ENCODE data around the gene NME3. TPM values are rescaled to one million over a fixed set of nuclear protein-coding genes. Genes with fewer than 3 reads are reported as not detected.
A peak's percentile ranks its signal among the peaks of the same experiment; 100 is the strongest.

NME3 gene
- total RNA-seq, 1 experiment from 2014 or later = 42.0 TPM

DNA sequence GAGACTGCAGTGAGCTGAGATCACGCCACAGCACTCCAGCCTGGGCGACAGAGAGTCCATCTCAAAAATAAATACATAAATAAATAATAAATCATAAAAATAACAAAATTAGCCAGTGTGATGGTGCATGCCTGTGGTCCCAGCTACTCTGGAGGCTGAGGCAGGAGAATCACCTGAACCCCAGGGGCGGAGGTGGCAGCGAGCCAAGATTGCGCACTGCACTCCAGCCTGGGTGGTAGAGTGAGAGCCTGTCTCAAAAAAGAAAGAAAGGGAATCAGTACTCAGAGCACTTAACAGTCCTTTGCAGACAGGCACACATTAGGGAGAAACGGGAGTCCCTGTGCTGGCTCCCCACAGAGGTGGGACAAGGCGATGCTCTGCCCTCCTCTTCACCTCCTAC, 40.3 kb downstream of the NME3 start:
- DNase-seq (ENCODE audit: extremely low read depth, low read depth) = no peak

DNA sequence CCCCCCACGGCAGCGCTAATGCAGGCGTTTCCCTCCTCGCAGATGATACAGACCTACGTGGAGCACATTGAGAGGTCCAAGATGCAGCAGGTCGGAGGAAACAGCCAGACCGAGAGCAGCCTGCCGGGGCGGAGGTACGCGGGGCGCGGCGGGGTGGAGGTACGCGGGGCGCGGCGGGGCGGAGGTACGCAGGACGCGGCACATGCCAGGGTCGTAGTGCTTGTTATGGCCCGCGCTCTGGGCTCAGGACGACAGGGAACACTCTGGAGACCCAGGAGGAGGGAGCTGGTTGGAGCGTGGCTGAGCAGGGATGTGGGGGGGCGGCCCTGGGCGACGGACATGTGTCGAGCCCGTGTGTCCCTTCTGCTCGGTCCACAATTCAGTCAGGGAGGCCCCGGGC, 41.9 kb downstream of the NME3 start:
- no peak for DNase-seq (ENCODE audit: extremely low read depth, low read depth)

DNA sequence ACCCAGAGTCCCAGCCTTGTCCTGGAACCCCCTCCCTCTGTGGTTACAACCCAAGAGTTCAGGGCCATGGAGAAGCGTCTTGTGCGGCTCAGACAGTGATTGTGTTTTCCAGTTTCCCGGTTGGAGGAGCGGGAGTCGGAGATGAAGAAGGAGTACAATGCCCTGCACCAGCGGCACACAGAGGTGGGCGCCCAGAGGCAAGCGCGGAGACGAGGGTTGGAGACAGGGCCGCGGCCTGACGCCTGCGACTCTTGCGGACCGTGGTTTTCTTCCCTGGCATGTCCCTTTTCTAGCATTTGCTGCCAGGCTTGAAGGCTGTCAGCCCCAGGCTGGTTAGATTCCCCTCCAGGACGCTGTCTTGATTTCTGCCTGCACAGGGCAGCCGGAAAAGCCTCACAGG, 42.3 kb downstream of the NME3 start:
- no peak for DNase-seq (ENCODE audit: extremely low read depth, low read depth)

DNA sequence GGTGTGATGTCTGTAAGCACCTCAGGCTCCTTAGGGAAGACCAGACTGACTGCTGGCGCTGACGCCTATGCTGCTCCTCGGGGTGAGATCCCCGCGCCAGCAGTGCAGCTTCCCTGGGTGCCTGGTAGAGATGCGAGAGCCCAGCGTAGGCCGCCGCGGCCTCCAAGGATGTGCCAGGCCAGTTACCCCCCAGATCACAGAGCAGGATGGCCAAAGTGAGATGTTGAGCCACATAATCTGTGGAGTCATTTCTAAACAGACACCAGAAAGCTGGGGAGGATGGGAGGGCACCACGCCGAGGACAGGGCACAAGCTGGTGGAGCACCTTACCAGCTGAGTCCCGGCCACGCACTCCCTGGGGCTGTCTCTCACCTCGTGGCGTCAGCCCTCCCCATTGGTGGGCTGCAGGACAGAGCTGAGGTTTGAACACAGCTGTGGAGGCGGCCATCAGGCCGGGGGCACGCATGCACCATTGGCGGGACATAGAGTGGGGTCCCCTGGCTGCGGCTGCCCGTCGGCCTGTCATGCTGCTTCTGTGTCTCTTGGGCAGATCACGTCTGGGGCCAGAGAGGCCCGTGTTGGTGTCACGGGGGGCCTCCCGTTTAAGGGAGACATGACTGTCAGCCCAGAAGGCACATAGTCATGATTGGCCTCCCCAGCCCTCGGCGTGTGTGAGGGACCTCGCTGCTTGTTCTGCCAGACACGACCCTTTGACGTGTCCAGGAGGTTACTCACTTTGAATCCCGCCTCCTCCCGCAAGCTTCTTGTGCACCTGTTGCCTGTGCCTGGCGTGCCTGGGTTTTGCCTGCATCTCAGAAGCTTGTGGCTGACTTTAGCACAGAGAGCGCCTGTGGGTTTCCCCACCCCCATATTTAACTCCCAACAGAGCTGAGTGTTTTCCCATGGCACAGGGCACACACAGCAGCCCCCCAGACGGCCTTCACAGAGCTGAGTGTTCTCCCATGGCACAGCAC, 43.4 kb downstream of the NME3 start:
- DNase-seq (ENCODE audit: extremely low read depth, low read depth) = no peak

DNA sequence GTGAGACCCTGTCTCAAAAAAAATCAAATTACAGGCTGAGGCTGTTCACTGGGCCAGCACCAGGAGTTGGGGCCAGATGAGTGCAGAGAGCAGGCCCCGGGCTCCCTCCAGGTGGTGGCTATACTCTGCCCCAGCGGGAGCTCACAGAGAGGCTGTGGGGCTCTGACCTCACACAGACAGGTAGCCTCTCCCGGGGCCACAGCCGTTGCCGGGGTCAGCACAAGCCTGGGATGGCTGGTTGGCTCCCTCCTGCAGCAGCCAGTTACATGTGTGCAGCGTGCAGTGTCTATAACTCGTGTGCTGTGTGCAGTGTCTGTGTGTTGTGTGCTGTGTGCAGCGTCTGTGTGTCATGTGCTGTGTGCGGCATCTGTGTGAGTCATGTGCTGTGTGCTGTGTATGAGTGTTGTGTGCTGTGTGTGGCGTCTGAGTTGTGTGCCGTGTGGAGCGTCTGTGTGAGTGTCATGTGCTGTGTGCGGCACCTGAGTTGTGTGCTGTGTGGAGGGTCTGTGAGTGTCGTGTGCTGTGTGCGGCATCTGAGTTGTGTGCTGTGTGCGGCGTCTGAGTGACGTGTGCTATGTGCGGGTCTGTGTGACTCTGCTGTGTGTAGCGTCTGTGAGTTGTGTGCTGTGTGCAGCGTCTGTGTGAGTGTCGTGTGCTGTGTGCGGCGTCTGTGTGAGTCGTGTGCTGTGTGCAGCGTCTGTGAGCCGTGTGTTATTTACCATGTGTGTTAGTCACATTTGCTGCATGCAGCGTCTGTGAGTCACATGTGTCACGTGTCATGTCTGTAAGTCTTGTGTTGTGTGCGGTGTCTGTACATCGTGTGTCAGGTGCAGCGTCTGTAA, 44.5 kb downstream of the NME3 start:
- DNase-seq (ENCODE audit: extremely low read depth, low read depth) = no peak

DNA sequence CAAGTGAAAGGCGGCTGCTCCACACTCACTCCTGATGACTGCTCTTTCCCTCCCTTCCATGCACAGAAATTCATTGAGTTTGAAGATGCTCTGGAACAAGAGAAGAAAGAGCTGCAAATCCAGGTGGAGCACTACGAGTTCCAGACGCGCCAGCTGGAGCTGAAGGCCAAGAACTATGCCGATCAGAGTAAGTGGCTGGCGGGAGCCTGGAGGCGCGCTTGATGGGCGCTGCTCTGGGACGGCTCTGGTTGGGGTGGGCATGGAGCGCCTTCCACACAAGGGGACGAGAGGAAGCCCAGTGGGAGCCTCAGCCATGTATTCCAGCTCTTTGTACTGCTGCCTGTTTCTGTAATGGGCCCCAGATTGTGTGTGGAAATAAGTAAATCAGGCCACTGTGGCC, 46.9 kb downstream of the NME3 start:
- no peak for DNase-seq (ENCODE audit: extremely low read depth, low read depth)

DNA sequence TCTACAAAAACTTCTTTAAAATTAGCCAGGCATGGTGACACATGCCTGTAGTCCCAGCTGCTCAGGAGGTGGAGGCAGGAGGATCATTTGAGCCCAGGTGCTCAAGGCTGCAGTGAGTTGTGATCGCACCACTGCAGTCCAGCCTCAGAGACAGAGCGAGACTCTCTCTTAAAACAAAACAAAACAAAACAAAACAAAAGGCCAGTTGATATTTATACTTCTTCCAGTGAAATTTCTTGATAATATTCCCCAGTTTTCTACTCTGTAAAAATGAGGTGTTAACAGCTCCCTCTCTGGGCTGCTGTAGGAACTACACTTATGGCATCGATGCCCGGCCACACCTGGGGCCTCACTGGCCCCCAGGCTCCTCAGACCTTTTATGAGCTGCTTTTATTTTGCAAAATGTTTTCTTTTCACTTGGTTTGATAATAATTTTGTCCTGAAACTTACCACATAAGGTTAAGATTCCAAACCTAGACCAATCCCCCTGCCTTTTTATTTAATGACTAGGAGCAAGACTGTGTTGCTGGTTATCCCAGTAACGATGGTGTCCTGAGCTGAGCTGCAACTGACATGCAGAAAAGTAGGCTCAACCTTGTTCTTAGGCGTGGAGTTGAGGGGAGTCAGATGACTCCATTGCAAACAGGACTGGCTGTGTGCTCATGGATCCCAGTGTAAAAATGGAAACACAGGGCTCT, 47.7 kb downstream of the NME3 start:
- DNase-seq (ENCODE audit: extremely low read depth, low read depth) = peak; percentile 57

DNA sequence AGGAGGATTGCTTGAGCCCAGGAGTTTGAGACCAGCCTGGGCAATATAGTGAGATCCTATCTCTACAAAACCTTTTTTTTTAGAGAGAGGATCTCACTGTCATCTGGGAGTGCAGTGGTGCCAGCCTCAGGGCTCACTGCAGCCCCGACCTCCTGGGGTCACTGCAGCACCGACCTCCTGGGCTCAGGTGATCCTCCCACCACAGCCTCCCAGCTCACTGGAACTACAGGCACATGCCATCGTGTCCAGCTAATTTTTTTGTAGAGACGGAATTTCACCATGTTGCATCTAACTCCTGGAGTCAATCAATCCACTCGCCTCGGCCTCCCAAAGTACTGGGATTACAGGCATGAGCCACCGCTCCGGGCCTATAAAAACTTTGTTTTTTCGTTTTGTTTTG, 50.0 kb downstream of the NME3 start:
- DNase-seq (ENCODE audit: extremely low read depth, low read depth) = no peak

Small RNA genes lying within 50 kb of the gene (small RNA-seq; reads per million reads assigned to genes)
- gene MIR3177 = 0 to 0.06 reads per million in 2 experiments

Other genes with a start within 250 kb of the NME3 start
- not detected in 2 replicates for gene TMEM204, start 237.9 kb downstream of the NME3 start, total RNA-seq (2014; rRNA removed; shearing (Covaris generic))
- gene IFT140, start 159.5 kb downstream of the NME3 start, total RNA-seq (2014; rRNA removed; shearing (Covaris generic)) = 8.5 and 14.4 TPM in 2 replicates
- 8.3 and 9.1 TPM in 2 replicates for gene CRAMP1, start 159.2 kb downstream of the NME3 start, total RNA-seq (2014; rRNA removed; shearing (Covaris generic))
- 41.6 and 44.8 TPM in 2 replicates for gene JPT2, start 93.3 kb downstream of the NME3 start, total RNA-seq (2014; rRNA removed; shearing (Covaris generic))
- 18.1 and 23.0 TPM in 2 replicates for gene MAPK8IP3, start 65.3 kb downstream of the NME3 start, total RNA-seq (2014; rRNA removed; shearing (Covaris generic))
- gene EME2, start 1.3 kb upstream of the NME3 start, total RNA-seq (2014; rRNA removed; shearing (Covaris generic)) = 6.0 and 6.9 TPM in 2 replicates
- 91.2 and 104 TPM in 2 replicates for gene MRPS34, start 1.6 kb upstream of the NME3 start, total RNA-seq (2014; rRNA removed; shearing (Covaris generic))
- 19.7 and 21.0 TPM in 2 replicates for gene SPSB3, start 11.0 kb upstream of the NME3 start, total RNA-seq (2014; rRNA removed; shearing (Covaris generic))
- gene NUBP2, start 11.4 kb upstream of the NME3 start, total RNA-seq (2014; rRNA removed; shearing (Covaris generic)) = 50.2 and 59.3 TPM in 2 replicates
- gene IGFALS, start 22.2 kb upstream of the NME3 start, total RNA-seq (2014; rRNA removed; shearing (Covaris generic)) = not detected in 2 replicates
- 63.2 and 73.9 TPM in 2 replicates for gene HAGH, start 55.3 kb upstream of the NME3 start, total RNA-seq (2014; rRNA removed; shearing (Covaris generic))
- gene FAHD1, start 55.7 kb upstream of the NME3 start, total RNA-seq (2014; rRNA removed; shearing (Covaris generic)) = 29.2 and 33.0 TPM in 2 replicates
- 0.97 and 2.5 TPM in 2 replicates for gene MEIOB, start 100.6 kb upstream of the NME3 start, total RNA-seq (2014; rRNA removed; shearing (Covaris generic))
- gene HS3ST6, start 146.9 kb upstream of the NME3 start, total RNA-seq (2014; rRNA removed; shearing (Covaris generic)) = 0.97 and 1.2 TPM in 2 replicates
- 5.8 and 7.4 TPM in 2 replicates for gene MSRB1, start 171.7 kb upstream of the NME3 start, total RNA-seq (2014; rRNA removed; shearing (Covaris generic))
- not detected in 2 replicates for gene RPL3L, start 183.1 kb upstream of the NME3 start, total RNA-seq (2014; rRNA removed; shearing (Covaris generic))
- 206 and 240 TPM in 2 replicates for gene NDUFB10, start 188.0 kb upstream of the NME3 start, total RNA-seq (2014; rRNA removed; shearing (Covaris generic))
- gene RPS2, start 193.3 kb upstream of the NME3 start, total RNA-seq (2014; rRNA removed; shearing (Covaris generic)) = 5,880 and 6,554 TPM in 2 replicates
- not detected in 2 replicates for gene RNF151, start 195.3 kb upstream of the NME3 start, total RNA-seq (2014; rRNA removed; shearing (Covaris generic))
- gene TBL3, start 200.5 kb upstream of the NME3 start, total RNA-seq (2014; rRNA removed; shearing (Covaris generic)) = 32.0 and 34.1 TPM in 2 replicates
- gene NOXO1, start 209.9 kb upstream of the NME3 start, total RNA-seq (2014; rRNA removed; shearing (Covaris generic)) = 0.84 TPM in 1 of 2 replicates, not detected in the other
- 26.1 and 30.8 TPM in 2 replicates for gene GFER, start 212.7 kb upstream of the NME3 start, total RNA-seq (2014; rRNA removed; shearing (Covaris generic))
- gene SYNGR3, start 218.4 kb upstream of the NME3 start, total RNA-seq (2014; rRNA removed; shearing (Covaris generic)) = 4.0 and 4.5 TPM in 2 replicates
- 35.1 and 37.1 TPM in 2 replicates for gene ZNF598, start 238.3 kb upstream of the NME3 start, total RNA-seq (2014; rRNA removed; shearing (Covaris generic))
- gene NPW, start 248.2 kb upstream of the NME3 start, total RNA-seq (2014; rRNA removed; shearing (Covaris generic)) = 3.4 and 4.8 TPM in 2 replicates